Measurements from ENCODE around the gene PON3. TPM values are rescaled to one million over a fixed set of nuclear protein-coding genes. Genes with fewer than 3 reads are reported as not detected.

PON3 gene
- total and polyA plus RNA-seq, 2 donors from 2014 or later, result 1.6 to 1.9 TPM

DNA sequence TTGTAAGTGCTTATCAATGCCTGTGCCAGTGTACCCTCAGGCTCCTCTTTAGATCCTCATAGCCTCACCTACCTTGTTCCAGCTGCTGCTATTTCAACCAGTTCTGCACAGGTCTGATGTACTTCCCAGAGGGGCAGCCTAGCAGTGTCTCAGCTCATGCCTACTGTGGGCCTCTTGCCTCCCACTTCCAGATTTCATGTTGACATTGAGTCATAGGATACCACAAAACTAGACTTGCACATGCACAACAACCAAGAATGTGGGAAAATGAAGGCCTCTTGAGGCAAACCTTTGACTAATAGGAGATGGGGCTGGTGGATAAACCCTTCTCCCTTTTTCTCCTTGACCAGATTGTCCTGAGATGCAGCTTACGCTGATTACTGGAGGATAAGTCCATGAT lies 31.0 kb downstream of the PON3 start:
- Histone ChIP-seq H3K9me3 (ENCODE audit: control insufficient read depth in 2 of 3, insufficient read depth in 1 of 3, low read length in 3 of 3) (no peaks in the 10 kb centered on the region), H3K27me3 (ENCODE audit: control insufficient read depth, insufficient read depth, low read length) (no peaks in the 10 kb centered on the region), H3K4me1 (ENCODE audit: control insufficient read depth in 2 of 3, insufficient read depth in 2 of 3, low read depth in 1 of 3, low read length in 3 of 3) (no peaks in the 10 kb centered on the region), H3K9ac (ENCODE audit: low read length in 3 of 3) (no peak overlapping the region), H3K36me3 (ENCODE audit: control insufficient read depth in 2 of 3, insufficient read depth in 3 of 3, low read length in 3 of 3) (no peaks in the 10 kb centered on the region), H3K27ac (ENCODE audit: low read depth in 2 of 2, low read length in 2 of 2) (no peak overlapping the region), H3K4me3 (ENCODE audit: low read length in 3 of 3) (no peak overlapping the region)
- FAIRE-seq, result no peak
- DNase-seq, result no peak
- intact Hi-C loops (cut with DNase I), result no loop called here
- TF ChIP-seq CTCF (IDR thresholded peaks at IDR 0.05; ENCODE audit: borderline replicate concordance, extremely low read depth, insufficient read depth), result no peak

DNA sequence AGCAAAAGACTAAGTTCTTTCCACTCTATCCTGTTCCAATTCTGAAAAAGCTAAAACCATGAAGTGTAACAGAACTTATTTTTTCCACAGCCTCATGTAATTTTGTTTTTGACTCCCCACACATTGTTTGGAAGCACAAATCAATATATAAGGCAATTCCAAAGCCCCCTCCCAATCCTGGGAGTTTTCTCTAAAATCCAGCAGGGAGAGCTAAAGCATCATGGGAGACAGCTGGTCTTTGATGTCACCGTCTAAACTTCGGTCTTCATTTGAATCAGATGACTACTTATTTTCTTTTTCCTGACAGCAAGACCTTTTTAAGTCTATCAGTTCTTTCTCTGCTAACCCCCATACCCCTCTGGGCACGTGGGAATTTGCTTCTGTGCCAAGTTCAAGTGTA lies 38.6 kb downstream of the PON3 start:
- DNase-seq (no peak), FAIRE-seq (no peak)
- Histone ChIP-seq H3K4me3 (ENCODE audit: low read length in 3 of 3) (no peak overlapping the region), H3K9me3 (ENCODE audit: control insufficient read depth in 2 of 3, insufficient read depth in 1 of 3, low read length in 3 of 3) (no peaks in the 10 kb centered on the region), H3K27ac (ENCODE audit: low read depth in 2 of 2, low read length in 2 of 2) (no peak overlapping the region), H3K36me3 (ENCODE audit: control insufficient read depth in 2 of 3, insufficient read depth in 3 of 3, low read length in 3 of 3) (no peaks in the 10 kb centered on the region), H3K9ac (ENCODE audit: low read length in 3 of 3) (no peak overlapping the region), H3K4me1 (ENCODE audit: control insufficient read depth in 2 of 3, insufficient read depth in 2 of 3, low read depth in 1 of 3, low read length in 3 of 3) (no peaks in the 10 kb centered on the region), H3K27me3 (ENCODE audit: control insufficient read depth, insufficient read depth, low read length) (no peaks in the 10 kb centered on the region)
- TF ChIP-seq CTCF (IDR thresholded peaks at IDR 0.05; ENCODE audit: borderline replicate concordance, extremely low read depth, insufficient read depth), result no peak
- intact Hi-C loops (cut with DNase I), result no loop called here

GRCh38 chr7:95342642-95343307 lies 53.4 kb downstream of the PON3 start:
- H3K9ac ChIP-seq (ENCODE audit: low read length in 3 of 3), result no peak overlapping the region
- FAIRE-seq (no peak), DNase-seq (no peak)
- intact Hi-C loops (cut with DNase I), result no loop called here
- H3K9me3 ChIP-seq (ENCODE audit: control insufficient read depth in 2 of 3, insufficient read depth in 1 of 3, low read length in 3 of 3), result no peaks in the 10 kb centered on the region
- H3K36me3 ChIP-seq (ENCODE audit: control insufficient read depth in 2 of 3, insufficient read depth in 3 of 3, low read length in 3 of 3), result no peaks in the 10 kb centered on the region
- no peak for TF ChIP-seq CTCF (IDR thresholded peaks at IDR 0.05; ENCODE audit: borderline replicate concordance, extremely low read depth, insufficient read depth)
- H3K27me3 ChIP-seq (ENCODE audit: control insufficient read depth, insufficient read depth, low read length), result no peaks in the 10 kb centered on the region
- H3K4me1 ChIP-seq (ENCODE audit: control insufficient read depth in 2 of 3, insufficient read depth in 2 of 3, low read depth in 1 of 3, low read length in 3 of 3), result no peaks in the 10 kb centered on the region
- no peak overlapping the region for H3K4me3 ChIP-seq (ENCODE audit: low read length in 3 of 3)
- no peak overlapping the region for H3K27ac ChIP-seq (ENCODE audit: low read depth in 2 of 2, low read length in 2 of 2)

DNA sequence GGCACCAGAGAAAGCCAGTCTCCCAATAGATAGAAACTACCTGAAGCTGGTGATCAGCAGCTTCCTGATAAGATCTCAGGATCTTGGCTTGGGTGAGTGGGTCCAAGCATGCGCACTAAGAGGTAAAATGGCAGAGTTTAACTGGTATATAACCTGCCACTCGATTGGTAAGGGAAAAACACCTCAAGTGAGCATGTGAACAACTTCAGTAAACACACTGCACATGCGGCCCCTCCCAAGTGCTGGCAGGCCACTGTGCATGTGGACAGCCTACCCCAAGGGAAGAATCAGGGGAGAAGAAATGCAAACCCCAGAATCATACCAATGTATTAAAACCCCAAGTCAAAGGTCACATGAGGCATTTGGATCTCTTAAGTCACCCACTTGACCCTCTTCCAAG lies 54.1 kb downstream of the PON3 start:
- Histone ChIP-seq H3K9ac (ENCODE audit: low read length in 3 of 3) (no peak overlapping the region), H3K9me3 (ENCODE audit: control insufficient read depth in 2 of 3, insufficient read depth in 1 of 3, low read length in 3 of 3) (no peaks in the 10 kb centered on the region), H3K36me3 (ENCODE audit: control insufficient read depth in 2 of 3, insufficient read depth in 3 of 3, low read length in 3 of 3) (no peaks in the 10 kb centered on the region), H3K4me3 (ENCODE audit: low read length in 3 of 3) (no peak overlapping the region), H3K27ac (ENCODE audit: low read depth in 2 of 2, low read length in 2 of 2) (no peak overlapping the region), H3K27me3 (ENCODE audit: control insufficient read depth, insufficient read depth, low read length) (no peaks in the 10 kb centered on the region), H3K4me1 (ENCODE audit: control insufficient read depth in 2 of 3, insufficient read depth in 2 of 3, low read depth in 1 of 3, low read length in 3 of 3) (no peaks in the 10 kb centered on the region)
- no peak for TF ChIP-seq CTCF (IDR thresholded peaks at IDR 0.05; ENCODE audit: borderline replicate concordance, extremely low read depth, insufficient read depth)
- intact Hi-C loops (cut with DNase I), result no loop called here
- DNase-seq (no peak), FAIRE-seq (no peak)
